ENCODE results near the gene TEAD1.

The TEAD1 gene

GRCh38 chr11:12817681-12818332 is 143.6 kb downstream of the TEAD1 start:
- DNase-seq = no peak

- no peak for DNase-seq
Observed at GRCh38 chr11:12818333-12819015, 144.3 kb downstream of the TEAD1 start.

GRCh38 chr11:12822392-12823022 is 148.3 kb downstream of the TEAD1 start:
- no peak for DNase-seq

GRCh38 chr11:12824281-12825041 is 150.2 kb downstream of the TEAD1 start:
- no peak for DNase-seq

GRCh38 chr11:12826441-12826840 is 152.2 kb downstream of the TEAD1 start:
- no peak for DNase-seq

GRCh38 chr11:12827369-12827768 is 153.1 kb downstream of the TEAD1 start:
- no peak for DNase-seq

- DNase-seq = no peak
Observed at GRCh38 chr11:12827929-12828812, 153.9 kb downstream of the TEAD1 start.

GRCh38 chr11:12829131-12829530 is 154.9 kb downstream of the TEAD1 start:
- DNase-seq = no peak

GRCh38 chr11:12829540-12830314 is 155.5 kb downstream of the TEAD1 start:
- no peak for DNase-seq

GRCh38 chr11:12831471-12832202 is 157.4 kb downstream of the TEAD1 start:
- DNase-seq = no peak

- no peak for DNase-seq
Observed at GRCh38 chr11:12832480-12833224, 158.4 kb downstream of the TEAD1 start.

GRCh38 chr11:12834166-12834565 is 159.9 kb downstream of the TEAD1 start:
- no peak for DNase-seq

GRCh38 chr11:12834630-12835029 is 160.4 kb downstream of the TEAD1 start:
- no peak for DNase-seq

- no peak for DNase-seq
Observed at GRCh38 chr11:12835286-12835685, 161.1 kb downstream of the TEAD1 start.

- DNase-seq = no peak
Observed at GRCh38 chr11:12838463-12839123, 164.4 kb downstream of the TEAD1 start.

GRCh38 chr11:12840871-12841660 is 166.8 kb downstream of the TEAD1 start:
- DNase-seq = no peak

GRCh38 chr11:12841946-12842630 is 167.9 kb downstream of the TEAD1 start:
- no peak for DNase-seq
